Measurements from ENCODE around the gene DRAXIN.

DNA sequence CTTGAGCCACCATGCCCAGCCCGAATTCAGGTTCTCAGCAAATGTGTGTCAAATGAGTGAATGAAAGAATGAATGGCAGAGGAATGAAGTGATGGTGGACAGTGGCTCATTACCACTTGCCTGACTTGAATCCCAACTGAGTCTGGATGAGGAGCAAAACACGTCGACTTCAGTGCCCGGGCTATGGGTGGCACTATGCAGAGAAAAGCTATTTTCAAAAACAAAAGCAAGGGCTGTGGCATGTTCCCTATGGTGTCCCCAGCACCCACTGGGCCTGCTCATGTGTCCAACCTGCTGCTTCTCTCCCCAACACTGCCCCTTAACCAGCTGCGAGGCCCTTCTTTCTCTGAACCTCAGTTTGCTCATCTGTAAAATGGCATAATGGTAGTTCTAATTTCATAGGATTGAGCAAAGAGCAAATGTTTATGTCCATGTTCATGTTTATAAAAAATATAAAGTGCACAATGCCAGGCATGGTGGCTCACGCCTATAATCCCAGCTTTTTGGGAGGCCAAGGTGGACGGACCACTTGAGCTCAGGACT lies 6.2 kb upstream of the DRAXIN start:
- no peak for TF ChIP-seq POLR2A (IDR thresholded peaks at IDR 0.05)
- TF ChIP-seq, protein P1, sequence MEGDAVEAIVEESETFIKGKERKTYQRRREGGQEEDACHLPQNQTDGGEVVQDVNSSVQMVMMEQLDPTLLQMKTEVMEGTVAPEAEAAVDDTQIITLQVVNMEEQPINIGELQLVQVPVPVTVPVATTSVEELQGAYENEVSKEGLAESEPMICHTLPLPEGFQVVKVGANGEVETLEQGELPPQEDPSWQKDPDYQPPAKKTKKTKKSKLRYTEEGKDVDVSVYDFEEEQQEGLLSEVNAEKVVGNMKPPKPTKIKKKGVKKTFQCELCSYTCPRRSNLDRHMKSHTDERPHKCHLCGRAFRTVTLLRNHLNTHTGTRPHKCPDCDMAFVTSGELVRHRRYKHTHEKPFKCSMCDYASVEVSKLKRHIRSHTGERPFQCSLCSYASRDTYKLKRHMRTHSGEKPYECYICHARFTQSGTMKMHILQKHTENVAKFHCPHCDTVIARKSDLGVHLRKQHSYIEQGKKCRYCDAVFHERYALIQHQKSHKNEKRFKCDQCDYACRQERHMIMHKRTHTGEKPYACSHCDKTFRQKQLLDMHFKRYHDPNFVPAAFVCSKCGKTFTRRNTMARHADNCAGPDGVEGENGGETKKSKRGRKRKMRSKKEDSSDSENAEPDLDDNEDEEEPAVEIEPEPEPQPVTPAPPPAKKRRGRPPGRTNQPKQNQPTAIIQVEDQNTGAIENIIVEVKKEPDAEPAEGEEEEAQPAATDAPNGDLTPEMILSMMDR (IDR thresholded peaks at IDR 0.05) = no peak

Measured in uterus (tissue), 2 donors.